Measurements from ENCODE around the gene PCYT2. TPM values are rescaled to one million over a fixed set of nuclear protein-coding genes. Genes with fewer than 3 reads are reported as not detected.

The PCYT2 gene
- total RNA-seq, 4 donors from 2014 or later: 23.7 to 34.2 (median 30.4) TPM

GRCh38 chr17:81888988-81889595, 22.1 kb downstream of the PCYT2 start:
- Histone ChIP-seq H3K9me3 (no peaks in the 10 kb centered on the region), H3K4me3 (no peak overlapping the region), H3K27me3 (no peaks in the 10 kb centered on the region), H3K36me3 (peaks cover 60% of the 10 kb centered on the region), H3K4me1 (peaks cover 37% of the 10 kb centered on the region), H3K27ac (no peak overlapping the region)
- no peak for TF ChIP-seq EP300 (IDR thresholded peaks at IDR 0.05)
- TF ChIP-seq POLR2AphosphoS5 (IDR thresholded peaks at IDR 0.05): no peak
- TF ChIP-seq CTCF (IDR thresholded peaks at IDR 0.05): no peak
- no peak for TF ChIP-seq POLR2A (IDR thresholded peaks at IDR 0.05)
- DNase-seq (ENCODE audit: low spot score in 2 of 2): peak in 1 of 2 donors; percentile 62
- 91% methylated on average over 16 of the region's 16 CpGs for WGBS

GRCh38 chr17:81888105-81888987, 22.9 kb downstream of the PCYT2 start:
- peaks cover 37% of the 10 kb centered on the region for H3K4me1 ChIP-seq
- H3K27me3 ChIP-seq: no peaks in the 10 kb centered on the region
- no peak overlapping the region for H3K27ac ChIP-seq
- TF ChIP-seq CTCF (IDR thresholded peaks at IDR 0.05) (no peak), POLR2AphosphoS5 (IDR thresholded peaks at IDR 0.05) (no peak), EP300 (IDR thresholded peaks at IDR 0.05) (no peak), POLR2A (IDR thresholded peaks at IDR 0.05) (no peak)
- H3K9me3 ChIP-seq: no peaks in the 10 kb centered on the region
- DNase-seq (ENCODE audit: low spot score in 2 of 2): peak in 1 of 2 donors; percentile 58
- H3K4me3 ChIP-seq: no peak overlapping the region
- H3K36me3 ChIP-seq: peaks cover 64% of the 10 kb centered on the region
- WGBS: 95% methylated on average over 44 of the region's 44 CpGs

- H3K36me3 ChIP-seq: peaks cover 78% of the 10 kb centered on the region
- peak in 1 of 2 donors; percentile 55 for DNase-seq (ENCODE audit: low spot score in 2 of 2)
- 71% methylated on average over 9 of the region's 11 CpGs for WGBS
These were observed 25.2 kb downstream of the PCYT2 start for GRCh38 chr17:81885869-81886548.

GRCh38 chr17:81885454-81885853, 25.7 kb downstream of the PCYT2 start:
- H3K4me3 ChIP-seq: no peak overlapping the region
- H3K36me3 ChIP-seq: peaks cover 78% of the 10 kb centered on the region
- TF ChIP-seq EP300 (IDR thresholded peaks at IDR 0.05): no peak
- no peak for TF ChIP-seq CTCF (IDR thresholded peaks at IDR 0.05)
- TF ChIP-seq POLR2AphosphoS5 (IDR thresholded peaks at IDR 0.05): no peak
- TF ChIP-seq POLR2A (IDR thresholded peaks at IDR 0.05): no peak
- DNase-seq (ENCODE audit: low spot score in 2 of 2): no peak
- 87% methylated on average over 8 of the region's 10 CpGs for WGBS
- peaks cover 19% of the 10 kb centered on the region for H3K4me1 ChIP-seq
- no peaks in the 10 kb centered on the region for H3K27me3 ChIP-seq
- H3K9me3 ChIP-seq: no peaks in the 10 kb centered on the region
- peak overlapping the region; percentile 36 for H3K27ac ChIP-seq

More at GRCh38 chr17:81885869-81886548, 25.2 kb downstream of the PCYT2 start:
- no peak overlapping the region for H3K4me3 ChIP-seq
- H3K27me3 ChIP-seq: no peaks in the 10 kb centered on the region
- peak overlapping the region; percentile 36 for H3K27ac ChIP-seq
- TF ChIP-seq POLR2A (IDR thresholded peaks at IDR 0.05): no peak
- TF ChIP-seq EP300 (IDR thresholded peaks at IDR 0.05): no peak
- no peak for TF ChIP-seq CTCF (IDR thresholded peaks at IDR 0.05)
- H3K4me1 ChIP-seq: peaks cover 24% of the 10 kb centered on the region
- no peaks in the 10 kb centered on the region for H3K9me3 ChIP-seq
